ENCODE measurements around the gene DKK1.

The DKK1 gene, protein sequence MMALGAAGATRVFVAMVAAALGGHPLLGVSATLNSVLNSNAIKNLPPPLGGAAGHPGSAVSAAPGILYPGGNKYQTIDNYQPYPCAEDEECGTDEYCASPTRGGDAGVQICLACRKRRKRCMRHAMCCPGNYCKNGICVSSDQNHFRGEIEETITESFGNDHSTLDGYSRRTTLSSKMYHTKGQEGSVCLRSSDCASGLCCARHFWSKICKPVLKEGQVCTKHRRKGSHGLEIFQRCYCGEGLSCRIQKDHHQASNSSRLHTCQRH

DNA sequence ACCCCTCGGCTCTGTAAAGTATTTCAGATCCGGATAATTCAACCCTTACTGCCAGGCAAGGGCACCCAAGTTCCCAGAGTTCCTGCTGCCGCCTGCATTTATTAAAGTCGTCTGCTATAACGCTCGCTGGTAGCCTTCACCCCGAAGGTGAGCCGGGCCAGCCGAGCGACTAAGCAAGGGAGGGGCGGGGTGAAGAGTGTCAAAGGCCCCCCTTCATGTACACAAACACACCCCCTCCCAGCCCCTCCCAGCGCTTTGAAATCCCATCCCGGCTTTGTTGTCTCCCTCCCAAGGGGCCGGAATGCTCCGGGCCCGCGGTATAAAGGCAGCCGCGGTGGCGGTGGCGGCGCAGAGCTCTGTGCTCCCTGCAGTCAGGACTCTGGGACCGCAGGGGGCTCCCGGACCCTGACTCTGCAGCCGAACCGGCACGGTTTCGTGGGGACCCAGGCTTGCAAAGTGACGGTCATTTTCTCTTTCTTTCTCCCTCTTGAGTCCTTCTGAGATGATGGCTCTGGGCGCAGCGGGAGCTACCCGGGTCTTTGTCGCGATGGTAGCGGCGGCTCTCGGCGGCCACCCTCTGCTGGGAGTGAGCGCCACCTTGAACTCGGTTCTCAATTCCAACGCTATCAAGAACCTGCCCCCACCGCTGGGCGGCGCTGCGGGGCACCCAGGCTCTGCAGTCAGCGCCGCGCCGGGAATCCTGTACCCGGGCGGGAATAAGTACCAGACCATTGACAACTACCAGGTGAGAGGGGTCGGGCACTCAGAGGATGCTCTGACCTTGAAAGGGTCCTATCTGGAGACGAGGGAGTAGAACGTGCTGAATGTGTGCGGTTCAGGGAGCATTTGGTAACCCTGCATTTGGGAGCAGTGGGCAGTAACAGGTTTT, at the start of gene DKK1:
Gene DKK1 (plus strand): TSS at position 349 of the 889 bp plus-strand sequence. CDS start 154 bp downstream, at position 503.
- peak; percentile 46 to 75 (median 55) for DNase-seq

- no peak for DNase-seq
Measured at GRCh38 chr10:52265131-52265926, 48.8 kb upstream of the DKK1 start.

DNA sequence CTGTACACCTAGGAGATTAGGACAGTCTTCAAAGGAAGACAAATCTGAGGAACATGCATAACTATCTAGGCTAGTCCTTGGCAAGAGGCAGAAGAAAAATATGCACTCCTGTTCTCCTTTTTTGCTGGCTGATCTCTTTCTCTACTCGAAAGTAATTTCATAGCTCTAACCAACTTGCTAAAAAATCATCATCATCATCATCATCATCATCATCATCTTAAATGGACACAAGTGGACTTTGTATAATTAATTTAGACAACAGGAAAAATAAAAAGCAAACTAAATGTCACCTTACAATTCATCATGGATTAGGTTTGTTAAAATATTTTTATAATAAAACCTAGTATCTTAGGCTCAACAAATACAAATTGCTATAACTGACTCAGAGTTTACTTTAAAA, 47.2 kb upstream of the DKK1 start:
- no peak for DNase-seq

DNA sequence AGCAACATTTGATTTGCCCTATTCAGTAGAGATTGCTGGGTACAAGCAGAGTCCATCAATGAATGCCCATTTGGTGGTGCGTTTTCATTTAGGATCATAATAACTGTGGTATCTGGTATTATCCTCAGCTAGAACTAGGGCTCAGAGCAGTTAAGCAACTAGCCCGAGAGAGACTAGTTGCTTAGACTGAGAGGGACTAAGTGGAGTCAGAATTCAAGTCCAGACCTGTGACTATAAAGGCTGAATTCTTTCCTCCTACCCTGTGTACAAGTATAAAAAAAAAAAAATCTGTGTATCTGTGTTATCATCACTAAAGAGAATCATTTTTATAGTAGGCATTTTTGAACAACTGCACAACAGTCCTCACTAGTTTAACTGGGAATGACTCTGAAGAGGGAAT, 45.3 kb upstream of the DKK1 start:
- no peak for DNase-seq

GRCh38 chr10:52269233-52269632, 44.8 kb upstream of the DKK1 start:
- DNase-seq, result no peak

DNA sequence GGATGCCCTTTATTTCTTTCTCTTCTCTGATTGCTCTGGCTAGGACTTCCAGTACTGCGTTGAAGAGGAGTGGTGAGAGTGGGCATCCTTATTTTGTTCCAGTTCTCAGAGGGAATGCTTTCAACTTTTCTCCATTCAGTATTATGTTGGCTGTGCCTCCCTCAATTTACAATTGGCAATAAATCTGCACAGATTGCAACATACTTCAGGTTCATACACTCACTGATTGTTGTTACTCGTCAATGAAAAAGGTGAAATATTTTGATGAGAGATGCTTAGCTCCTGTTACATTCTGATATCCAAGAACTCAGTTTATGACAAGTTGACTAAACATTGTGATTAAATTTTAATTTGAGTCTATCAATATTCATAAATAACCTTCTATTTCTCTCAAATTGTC, 37.9 kb upstream of the DKK1 start:
- no peak for DNase-seq

- no peak for DNase-seq
Measured at GRCh38 chr10:52276986-52277385, 37.1 kb upstream of the DKK1 start.

DNA sequence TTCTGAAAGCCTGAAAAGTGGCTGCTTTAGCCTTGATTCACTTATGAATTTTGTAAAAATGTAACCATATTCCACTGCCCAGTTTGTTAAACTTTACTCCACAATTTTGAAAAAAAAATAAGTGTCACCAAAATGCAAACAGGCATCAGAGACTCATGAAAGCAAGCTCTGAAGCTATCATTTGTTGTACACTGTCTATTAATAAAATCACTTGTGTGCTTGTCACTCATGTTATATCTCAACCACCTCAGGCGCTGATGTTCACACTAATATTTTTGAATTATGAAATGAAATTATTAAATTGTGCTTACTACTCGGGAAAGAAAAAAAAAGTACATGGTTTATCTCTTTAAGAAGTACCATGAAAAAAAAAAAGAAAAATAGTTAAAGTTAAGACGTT, 34.5 kb upstream of the DKK1 start:
- no peak for DNase-seq

DNA sequence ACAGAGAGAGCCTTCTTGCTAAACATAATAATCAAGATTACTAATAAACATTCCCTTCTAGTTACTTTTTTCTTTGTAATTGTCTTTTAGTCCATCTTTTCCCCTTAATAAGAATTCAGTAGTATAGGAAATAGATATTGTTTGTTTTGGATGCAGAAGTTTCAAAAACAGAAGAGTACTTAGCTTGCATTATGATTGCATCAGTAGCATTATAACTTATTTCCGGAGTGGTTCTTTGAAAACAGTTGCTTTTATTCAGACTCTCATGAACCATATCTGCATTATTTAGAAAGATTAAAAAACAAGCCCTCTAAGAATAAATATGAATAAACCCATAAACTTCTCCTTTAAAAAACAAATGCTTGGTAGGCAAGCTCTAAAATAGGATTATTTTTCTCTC, 34.0 kb upstream of the DKK1 start:
- DNase-seq, result no peak

GRCh38 chr10:52283174-52283573, 30.9 kb upstream of the DKK1 start:
- DNase-seq, result no peak

DNA sequence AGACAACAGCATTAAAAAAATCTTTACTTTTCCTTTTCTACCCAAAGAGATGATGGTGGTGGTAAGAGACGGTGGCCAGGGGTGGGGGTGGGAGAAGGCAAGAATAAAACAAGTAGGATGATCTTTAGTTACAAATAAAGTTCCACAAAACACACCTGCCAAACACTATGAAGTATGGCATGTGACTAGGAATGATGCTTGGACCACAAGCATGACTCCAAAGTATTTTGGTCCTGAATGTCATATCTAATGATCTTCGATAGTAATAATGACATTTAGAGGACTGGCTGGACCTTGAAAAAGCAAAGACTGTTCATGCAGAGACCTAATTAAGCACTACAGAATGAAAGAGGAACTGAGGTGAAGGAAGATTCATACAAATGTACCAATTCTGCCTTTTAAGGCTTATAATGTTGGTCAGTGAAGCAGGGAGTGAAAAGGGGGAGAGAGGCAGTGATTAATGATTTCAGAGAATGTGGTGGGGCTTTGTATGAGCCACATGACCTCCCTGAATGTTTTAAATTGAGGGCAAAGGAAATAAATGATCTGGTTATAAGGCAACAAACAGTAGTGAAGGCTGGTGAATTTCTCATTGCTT, 29.6 kb upstream of the DKK1 start:
- no peak for DNase-seq

- no peak for DNase-seq
Measured at GRCh38 chr10:52287866-52288265, 26.2 kb upstream of the DKK1 start.

DNA sequence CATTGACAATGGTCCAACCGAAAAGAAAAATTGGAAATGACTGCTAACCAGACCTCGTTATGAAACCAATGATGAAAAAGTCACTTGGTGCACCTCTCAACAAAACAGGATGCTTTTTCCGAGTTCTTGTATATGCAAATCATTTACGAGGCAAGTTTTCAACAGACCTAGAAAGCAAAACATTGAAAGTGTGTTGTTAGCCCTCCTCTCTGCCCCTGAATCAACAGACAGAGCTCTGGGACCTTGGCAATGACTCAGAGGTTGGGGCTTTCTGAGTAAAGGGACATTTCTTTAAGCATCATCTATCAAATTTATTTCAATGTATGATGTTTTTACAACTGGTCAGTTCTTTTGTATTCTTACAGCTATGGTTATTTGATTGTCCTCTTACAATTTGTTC, 16.3 kb upstream of the DKK1 start:
- no peak for DNase-seq

- DNase-seq, result no peak
Measured at GRCh38 chr10:52300599-52301277, 13.3 kb upstream of the DKK1 start.

- DNase-seq, result peak; percentile 54 to 68 (median 54)
Measured at GRCh38 chr10:52308251-52309031, 5.6 kb upstream of the DKK1 start.

- peak in 1 of 3 donors; percentile 6 for DNase-seq
Measured at GRCh38 chr10:52312942-52313255, 1.2 kb upstream of the DKK1 start.

DNA sequence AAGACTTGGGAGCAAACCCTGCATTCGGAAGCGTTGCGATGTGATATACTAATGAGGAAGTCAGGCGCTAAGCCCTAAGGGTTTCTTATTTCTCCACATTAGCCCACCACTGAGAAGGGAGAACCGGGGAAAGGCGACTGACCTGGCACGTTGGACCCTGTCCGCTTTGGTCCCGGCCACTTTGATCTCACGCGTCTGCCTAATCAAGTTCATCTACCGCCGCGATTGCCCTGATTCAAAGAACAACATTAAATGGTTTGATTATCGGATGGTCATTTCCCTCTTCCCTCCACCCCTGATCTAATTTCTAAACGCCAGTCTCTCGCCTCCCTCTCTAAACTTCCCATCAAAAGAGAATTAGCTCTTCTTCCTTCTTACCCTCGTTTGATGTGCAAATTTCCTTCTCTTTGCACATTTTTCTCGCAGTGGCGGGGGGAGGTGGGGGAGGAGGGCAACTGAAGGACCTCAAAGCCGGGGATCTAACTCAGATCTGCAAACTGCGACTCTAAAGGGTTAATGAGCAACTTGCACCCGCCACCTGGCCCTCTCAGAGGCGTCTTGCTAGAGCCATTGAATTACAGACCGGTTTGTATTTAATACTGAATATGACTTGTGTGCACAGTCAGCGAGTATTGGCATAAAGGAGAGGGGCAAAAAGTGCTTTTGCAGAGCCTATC, 687 bp upstream of the DKK1 start:
- DNase-seq, result peak in 1 of 3 donors; percentile 18

GRCh38 chr10:52314822-52315552, 906 bp downstream of the DKK1 start:
- peak in 1 of 3 donors; percentile 5 for DNase-seq

DNA sequence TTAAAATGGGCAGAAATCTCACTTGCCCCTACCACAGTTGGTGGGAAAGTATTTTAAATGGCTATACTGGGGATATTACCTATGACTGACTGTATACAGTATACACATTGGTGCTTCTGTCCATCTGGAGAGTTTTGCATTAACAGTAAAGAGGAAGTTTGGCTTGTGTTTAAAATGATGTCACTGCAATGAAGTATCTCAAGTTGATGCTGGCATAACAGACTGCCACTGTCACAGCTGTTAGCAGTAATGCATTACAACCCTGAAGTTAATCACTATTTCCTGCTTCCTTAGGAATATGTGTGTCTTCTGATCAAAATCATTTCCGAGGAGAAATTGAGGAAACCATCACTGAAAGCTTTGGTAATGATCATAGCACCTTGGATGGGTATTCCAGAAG, 1.9 kb downstream of the DKK1 start:
- DNase-seq, result peak in 1 of 3 donors; percentile 13

DNA sequence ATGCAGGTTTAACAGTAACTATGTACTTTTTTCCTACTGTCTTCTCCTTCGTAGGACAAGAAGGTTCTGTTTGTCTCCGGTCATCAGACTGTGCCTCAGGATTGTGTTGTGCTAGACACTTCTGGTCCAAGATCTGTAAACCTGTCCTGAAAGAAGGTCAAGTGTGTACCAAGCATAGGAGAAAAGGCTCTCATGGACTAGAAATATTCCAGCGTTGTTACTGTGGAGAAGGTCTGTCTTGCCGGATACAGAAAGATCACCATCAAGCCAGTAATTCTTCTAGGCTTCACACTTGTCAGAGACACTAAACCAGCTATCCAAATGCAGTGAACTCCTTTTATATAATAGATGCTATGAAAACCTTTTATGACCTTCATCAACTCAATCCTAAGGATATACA, 2.4 kb downstream of the DKK1 start:
- no peak for DNase-seq

Measured in suppressor macrophage treated with lipopolysaccharide for 1 hour (primary cell).